Mesothelial cell of epicardium (in vitro differentiated cells): ENCODE results near the gene FMOD. TPM values are rescaled to one million over a fixed set of nuclear protein-coding genes. Genes with fewer than 3 reads are reported as not detected.

Source experiments
- DNase-seq, 2 experiments: peaks; one replicate each; pipeline ENCODE4 v3.0.0; 2021; ENCODE audit warnings: low spot score in 2 of 2; ENCODE audit not compliant: unreplicated experiment in 2 of 2
- H3K27ac Mint-ChIP-seq: 2 replicates; pipeline ENCODE4 v1.8.0; 2021; ENCODE audit warnings: mixed read lengths
- H3K27me3 Mint-ChIP-seq: 2 replicates; pipeline ENCODE4 v1.8.0; 2021; ENCODE audit warnings: low read depth, mixed read lengths
- H3K36me3 Mint-ChIP-seq: 2 replicates; pipeline ENCODE4 v1.8.0; 2021; ENCODE audit warnings: mixed read lengths
- H3K4me1 Mint-ChIP-seq: 2 replicates; pipeline ENCODE4 v1.8.0; 2021; ENCODE audit warnings: mixed read lengths
- H3K4me3 Mint-ChIP-seq: 2 replicates; pipeline ENCODE4 v1.8.0; 2021; ENCODE audit warnings: mild to moderate bottlenecking, moderate library complexity, mixed read lengths
- H3K9me3 Mint-ChIP-seq: 2 replicates; pipeline ENCODE4 v1.8.0; 2021; ENCODE audit warnings: mixed read lengths
- CTCF ChIP-seq: fragments of 200-600 bp; sonication (generic); IDR thresholded peaks from one replicate; pipeline ENCODE4 v1.5.0; 2021; ENCODE audit warnings: antibody characterized with exemption; ENCODE audit not compliant: unreplicated experiment
- total RNA-seq: library from RNA; stranded (reverse); gene quantifications from 3 replicates; pipeline ENCODE4 v1.2.1, GENCODE V29; 2021

Gene FMOD
- total RNA-seq, 1 donor from 2014 or later: 86.0 TPM

GRCh38 chr1:203291201-203292096 is 59.5 kb downstream of the FMOD start:
- no peaks in the 10 kb centered on the region for H3K27me3 Mint-ChIP-seq
- H3K4me1 Mint-ChIP-seq: peaks cover 58% of the 10 kb centered on the region
- no peak overlapping the region for H3K4me3 Mint-ChIP-seq
- no peaks in the 10 kb centered on the region for H3K36me3 Mint-ChIP-seq
- DNase-seq: no peak
- H3K27ac Mint-ChIP-seq: peak overlapping the region; percentile 99
- no peak for TF ChIP-seq CTCF
- H3K9me3 Mint-ChIP-seq: no peaks in the 10 kb centered on the region

Other genes starting within 250 kb of the FMOD start
- gene ADORA1, start 223.4 kb downstream of the FMOD start, total RNA-seq: 2.9 to 4.3 TPM (median 3.8 TPM) in 3 replicates
- gene MYBPH, start 175.3 kb downstream of the FMOD start, total RNA-seq: not detected in 3 replicates
- 0.13 to 0.32 TPM (median 0.22 TPM) in 3 replicates for gene CHI3L1, start 164.4 kb downstream of the FMOD start, total RNA-seq
- 0.13 to 0.18 TPM in 2 of 3 replicates, not detected in the other for gene CHIT1, start 121.4 kb downstream of the FMOD start, total RNA-seq
- 186 to 192 TPM (median 191 TPM) in 3 replicates for gene BTG2, start 45.6 kb downstream of the FMOD start, total RNA-seq
- 2.8 to 3.3 TPM (median 3.2 TPM) in 3 replicates for gene PRELP, start 124.7 kb upstream of the FMOD start, total RNA-seq
- not detected in 3 replicates for gene OPTC, start 143.0 kb upstream of the FMOD start, total RNA-seq